A673 (cell line): ENCODE measurements around the gene NFKB1.

Experiments
- EZH2 ChIP-seq: fragments of 200-600 bp; sonication (generic); IDR thresholded peaks from 2 replicates; pipeline ENCODE4 v1.6.1; 2017; ENCODE audit warnings: borderline replicate concordance, low read depth, mild to moderate bottlenecking, mixed read lengths, antibody characterized with exemption, low read length; ENCODE audit not compliant: poor library complexity, severe bottlenecking
- TF ChIP-seq, protein P1 (sequence below): fragments of 300-800, 200-600 bp; sonication (generic); conservative IDR thresholded peaks from 2 replicates; pipeline ENCODE4 v1.5.1; 2017; ENCODE audit warnings: low read depth, mild to moderate bottlenecking, antibody characterized with exemption, low read length, moderate library complexity, mixed read lengths

DNA sequence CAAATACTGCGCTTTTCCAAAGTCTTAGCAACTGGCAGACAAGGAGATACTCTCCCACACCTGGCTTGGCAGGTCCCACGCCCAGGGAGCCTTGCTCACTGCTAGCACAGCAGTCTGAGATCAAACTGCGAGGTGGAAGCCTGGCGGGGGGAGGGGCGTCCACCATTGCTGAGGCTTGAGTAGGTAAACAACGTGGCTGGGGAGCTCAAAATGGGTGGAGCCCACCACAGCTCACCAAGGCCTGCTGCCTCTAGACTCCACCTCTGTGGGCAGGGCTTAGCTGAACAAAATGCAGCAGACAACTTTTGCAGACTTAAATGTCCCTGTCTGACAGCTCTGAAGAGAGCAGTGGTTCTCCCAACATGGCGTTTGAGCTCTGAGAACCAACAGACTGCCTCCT lies 23.0 kb upstream of the NFKB1 start:
- TF ChIP-seq, protein P1, sequence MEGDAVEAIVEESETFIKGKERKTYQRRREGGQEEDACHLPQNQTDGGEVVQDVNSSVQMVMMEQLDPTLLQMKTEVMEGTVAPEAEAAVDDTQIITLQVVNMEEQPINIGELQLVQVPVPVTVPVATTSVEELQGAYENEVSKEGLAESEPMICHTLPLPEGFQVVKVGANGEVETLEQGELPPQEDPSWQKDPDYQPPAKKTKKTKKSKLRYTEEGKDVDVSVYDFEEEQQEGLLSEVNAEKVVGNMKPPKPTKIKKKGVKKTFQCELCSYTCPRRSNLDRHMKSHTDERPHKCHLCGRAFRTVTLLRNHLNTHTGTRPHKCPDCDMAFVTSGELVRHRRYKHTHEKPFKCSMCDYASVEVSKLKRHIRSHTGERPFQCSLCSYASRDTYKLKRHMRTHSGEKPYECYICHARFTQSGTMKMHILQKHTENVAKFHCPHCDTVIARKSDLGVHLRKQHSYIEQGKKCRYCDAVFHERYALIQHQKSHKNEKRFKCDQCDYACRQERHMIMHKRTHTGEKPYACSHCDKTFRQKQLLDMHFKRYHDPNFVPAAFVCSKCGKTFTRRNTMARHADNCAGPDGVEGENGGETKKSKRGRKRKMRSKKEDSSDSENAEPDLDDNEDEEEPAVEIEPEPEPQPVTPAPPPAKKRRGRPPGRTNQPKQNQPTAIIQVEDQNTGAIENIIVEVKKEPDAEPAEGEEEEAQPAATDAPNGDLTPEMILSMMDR, result no peak
- TF ChIP-seq EZH2, result no peak
